ENCODE results near the gene CADPS2.
"Not testable (repeated sequence)": the region's sequence is repeated elsewhere in the genome, so short reads cannot be mapped to it uniquely, and the experiment has no call there.

The CADPS2 gene

DNA sequence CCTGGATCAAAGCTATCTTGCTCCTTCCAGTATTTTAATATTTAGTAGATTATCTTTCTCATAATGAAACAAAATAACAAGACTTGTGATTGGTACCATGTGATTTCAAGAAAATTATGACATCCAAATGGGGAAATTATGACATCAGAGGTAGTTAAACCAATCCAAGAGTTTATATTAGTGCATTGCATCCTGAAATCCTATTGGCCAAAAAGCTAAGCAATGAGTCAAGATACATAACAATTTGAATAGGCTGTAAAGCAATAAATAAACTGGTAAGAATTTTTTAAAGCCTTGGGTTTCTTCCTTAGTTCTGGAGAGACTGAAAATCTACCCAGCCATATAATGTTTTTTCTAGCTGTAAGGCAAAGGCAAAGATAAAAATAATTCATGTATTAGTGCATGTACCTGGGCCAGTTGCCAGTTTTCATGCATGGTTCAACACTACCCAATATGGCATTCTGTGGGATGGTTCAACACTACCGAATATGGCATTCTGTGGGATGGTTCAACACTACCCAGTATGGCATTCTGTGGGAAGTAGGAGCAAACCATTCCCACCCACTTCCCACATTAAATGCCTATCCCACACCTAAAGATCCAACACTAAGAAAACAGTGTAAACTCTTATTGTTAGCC is 183.3 kb downstream of the CADPS2 start, which contains the start of gene RNF148:
Gene RNF148, minus strand, starts transcription at position 51 of the 639 bp plus-strand sequence. CDS start 172 bp downstream, outside the sequence.
- no peak for DNase-seq

DNA sequence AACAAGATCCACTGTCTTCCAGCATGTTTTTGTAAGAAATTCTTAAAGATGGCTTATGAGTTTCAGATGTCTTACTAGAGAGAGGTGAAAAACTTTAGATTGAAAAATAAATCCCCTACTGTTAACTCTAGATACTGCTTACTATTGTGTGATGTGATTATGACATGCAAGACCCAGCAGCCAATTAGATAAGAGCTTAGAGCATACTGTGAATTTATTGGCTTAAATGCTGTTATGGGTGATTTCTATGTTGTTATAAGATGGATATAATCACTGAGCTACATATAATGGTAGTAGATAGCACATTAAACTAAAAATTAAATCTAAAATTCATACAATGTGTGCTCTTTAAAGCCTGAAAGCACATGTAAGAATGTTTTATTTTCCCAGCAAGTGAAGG is 187.2 kb downstream of the CADPS2 start, which contains the start of gene RNF133:
Gene RNF133, minus strand, starts transcription at position 101 of the 400 bp plus-strand sequence. CDS start 199 bp downstream, outside the sequence.
- DNase-seq = no peak

DNA sequence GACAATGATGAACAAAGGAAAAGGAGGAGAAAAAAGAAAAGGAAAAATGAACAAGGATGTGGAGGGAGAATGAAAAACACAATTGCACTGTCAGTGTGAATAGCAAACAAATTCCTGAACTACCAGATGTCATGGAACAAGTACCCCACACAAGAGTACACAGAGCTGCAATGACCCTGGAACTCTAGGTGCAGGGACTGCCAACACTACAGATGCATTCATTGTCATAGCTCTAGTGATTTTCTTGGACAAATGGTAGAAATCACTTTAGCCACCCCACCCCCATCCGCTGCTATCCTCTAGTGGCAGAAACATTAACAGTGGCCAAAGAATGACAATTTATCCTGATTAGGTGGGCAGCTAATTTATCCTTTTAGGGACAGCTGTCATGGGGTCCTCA is 190.4 kb downstream of the CADPS2 start:
- DNase-seq = no peak

DNA sequence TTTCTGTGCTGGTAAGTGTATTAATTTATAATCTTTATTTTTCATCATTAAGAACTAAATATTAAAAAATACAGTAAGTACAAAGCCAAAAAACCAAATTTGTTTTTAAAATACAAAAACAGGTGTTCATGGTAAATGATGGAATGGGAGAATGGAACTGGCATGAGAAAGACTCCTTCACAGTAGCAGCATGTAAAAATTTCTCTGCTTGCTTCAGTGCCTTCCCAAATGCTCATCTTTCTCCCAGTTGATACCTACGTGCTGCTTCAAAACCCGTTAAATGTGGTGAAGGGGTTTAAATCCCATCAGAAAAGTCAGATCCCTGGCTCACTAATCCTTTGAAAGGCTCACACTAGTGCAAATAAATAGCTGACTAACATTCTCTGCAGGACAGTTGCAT is 191.6 kb downstream of the CADPS2 start:
- DNase-seq = no peak

DNA sequence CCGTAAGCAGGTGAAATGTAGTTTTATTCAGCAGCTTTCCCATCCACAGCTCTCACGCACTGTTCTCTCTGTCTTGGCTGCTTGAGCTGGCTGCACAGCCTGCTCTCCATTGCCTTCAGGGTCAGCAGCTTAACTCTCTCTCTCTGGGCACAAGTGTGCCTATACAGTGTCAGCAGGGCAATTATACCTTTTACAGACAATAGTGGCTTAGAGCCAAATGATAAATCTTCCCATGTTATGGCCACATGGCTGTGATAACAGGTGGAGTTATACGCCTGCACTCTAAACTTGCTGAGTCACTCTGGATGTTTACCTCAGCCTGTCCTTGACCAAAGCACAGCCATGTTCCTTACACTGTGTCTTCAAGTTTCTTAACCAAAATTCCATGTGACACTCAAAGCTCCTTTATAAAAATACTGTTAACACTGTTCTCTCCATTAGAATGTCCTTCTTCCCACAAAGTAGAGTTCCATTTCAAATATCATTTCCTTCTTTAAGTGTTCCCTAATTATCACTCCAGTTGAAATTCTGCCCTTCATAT is 193.4 kb downstream of the CADPS2 start:
- DNase-seq = no peak

DNA sequence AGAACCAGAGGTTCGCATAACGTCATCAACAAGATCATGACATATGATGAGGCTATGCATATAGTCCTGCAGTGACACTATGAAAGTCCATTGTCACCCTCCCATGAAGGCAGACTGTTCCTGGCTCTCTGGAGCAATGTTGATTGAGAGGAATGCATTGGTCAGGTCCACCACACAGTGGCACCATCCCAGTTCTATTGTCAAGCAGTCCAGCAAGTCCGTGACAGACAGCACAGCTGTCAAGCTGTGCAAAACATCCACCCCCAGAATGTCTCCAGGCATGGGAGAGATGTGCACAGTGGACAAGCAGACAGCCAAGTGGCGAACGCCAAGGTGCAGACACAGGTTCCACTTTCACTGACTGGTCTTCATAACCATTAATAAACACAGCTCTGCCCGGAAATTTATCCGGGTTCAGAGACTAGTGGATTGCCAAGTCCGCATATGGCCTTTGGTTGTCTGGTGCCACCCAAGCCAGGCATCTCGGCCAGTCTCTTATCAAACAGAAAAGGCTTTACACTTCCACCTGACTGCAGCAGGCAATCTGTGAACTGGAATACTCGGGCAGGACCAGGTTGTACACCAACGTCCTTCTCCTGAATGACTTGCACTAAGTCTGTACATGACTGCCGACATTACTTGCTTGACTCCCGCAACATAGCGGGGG is 194.6 kb downstream of the CADPS2 start:
- DNase-seq = no peak

DNA sequence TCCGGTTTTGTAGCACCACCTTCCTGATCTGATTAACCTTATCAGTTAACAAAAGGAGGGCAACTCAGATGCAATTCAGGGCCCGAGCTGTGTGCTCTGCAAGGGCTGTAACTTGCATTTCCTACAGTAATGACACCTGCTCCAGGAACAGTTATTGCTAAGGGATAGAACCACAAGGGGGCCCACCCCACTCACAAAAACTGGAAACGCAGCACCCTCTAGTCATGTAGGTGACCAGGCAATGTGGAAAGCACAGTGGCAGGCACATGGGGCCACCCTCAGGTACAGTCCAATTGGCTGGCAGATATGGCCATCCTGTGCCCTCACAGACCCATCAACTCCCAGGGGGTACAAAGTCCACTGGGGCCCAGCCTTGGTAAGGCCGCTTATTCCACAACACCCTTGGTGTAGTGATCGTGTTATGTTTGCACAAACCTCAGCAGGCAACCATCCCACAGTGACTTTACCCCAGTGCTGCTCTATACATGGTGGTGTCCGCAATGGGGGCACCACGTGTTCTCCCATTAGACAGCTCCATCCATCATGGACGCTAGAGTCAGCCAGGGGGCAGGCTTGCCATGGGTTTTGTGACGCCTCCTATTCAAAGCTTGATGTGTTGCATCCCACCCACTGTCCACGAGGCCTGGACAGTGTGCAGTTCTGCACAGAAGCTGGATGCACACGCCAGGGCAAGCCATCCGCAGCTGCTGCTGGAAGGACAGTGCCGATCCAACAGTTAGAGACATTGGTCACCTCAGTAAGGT is 196.7 kb downstream of the CADPS2 start:
- no peak for DNase-seq

DNA sequence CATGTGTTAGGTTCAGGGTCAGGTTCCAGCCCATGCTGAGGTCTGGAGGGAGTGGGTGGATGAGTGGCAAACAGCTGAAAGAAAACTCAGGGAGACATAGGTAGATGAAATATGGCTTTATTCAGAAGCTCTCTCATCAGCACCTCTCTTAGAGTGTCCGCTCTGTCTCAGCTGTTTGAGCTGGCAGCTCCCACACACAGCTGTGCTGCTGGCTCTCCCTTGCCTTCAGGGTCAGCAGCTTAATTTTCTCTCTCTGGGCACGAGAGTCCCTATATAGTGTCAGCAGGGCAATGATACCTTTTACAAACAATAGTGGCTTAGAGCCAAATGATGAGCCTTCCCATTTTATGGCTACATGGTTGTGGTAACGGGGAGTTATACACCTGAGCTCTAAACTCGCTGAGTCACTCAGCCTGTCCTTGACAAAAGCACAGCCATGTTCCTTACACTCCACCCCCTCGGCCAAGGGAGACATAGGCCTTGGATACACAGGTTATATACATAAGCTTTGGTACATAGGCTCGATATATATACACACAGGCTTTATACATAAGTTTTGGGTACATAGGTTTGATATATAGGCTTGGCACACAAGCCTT is 197.8 kb downstream of the CADPS2 start:
- no peak for DNase-seq

DNA sequence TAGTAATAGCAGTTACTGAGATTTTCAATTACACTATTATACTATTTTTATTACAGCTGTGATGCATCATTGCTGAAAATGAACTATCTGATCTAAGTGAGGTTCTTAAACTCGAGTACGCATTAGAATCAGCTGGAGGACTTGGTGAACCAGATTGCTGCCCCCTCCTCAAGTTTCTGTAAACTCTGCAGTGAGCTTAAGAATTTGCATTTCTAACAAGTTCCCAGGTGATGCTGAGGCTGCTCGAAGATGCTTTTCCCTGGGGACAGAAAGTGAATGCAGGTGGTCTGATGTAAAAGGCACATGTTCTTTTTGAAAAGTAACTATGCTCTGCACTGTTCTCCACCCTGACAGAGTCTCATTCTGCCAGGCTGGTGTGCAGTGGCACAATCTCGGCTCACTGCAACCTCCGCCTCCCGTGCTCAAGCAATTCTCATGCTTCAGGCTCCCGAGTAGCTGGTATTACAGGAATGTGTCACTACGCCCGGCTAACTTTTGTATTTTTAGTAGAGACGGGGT is 199.8 kb downstream of the CADPS2 start:
- no peak for DNase-seq

DNA sequence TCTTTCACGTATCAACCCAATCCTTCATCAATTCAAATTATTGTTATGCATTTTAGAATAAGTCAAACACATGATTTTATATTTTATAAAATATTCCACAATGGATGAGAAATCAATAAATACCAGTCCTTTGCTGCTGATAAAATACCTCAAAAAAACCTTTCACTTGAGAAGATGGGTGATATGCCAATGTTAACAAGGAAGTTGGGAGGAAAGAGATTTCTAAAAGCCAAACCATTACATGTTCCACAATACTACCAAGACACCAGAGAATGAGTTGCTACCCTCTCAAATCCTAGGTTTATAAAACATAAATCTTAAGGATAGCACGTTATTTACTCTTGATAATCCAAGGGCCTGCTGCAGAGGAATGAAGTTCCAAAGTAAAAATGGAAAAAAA is 201.8 kb downstream of the CADPS2 start:
- DNase-seq = no peak

DNA sequence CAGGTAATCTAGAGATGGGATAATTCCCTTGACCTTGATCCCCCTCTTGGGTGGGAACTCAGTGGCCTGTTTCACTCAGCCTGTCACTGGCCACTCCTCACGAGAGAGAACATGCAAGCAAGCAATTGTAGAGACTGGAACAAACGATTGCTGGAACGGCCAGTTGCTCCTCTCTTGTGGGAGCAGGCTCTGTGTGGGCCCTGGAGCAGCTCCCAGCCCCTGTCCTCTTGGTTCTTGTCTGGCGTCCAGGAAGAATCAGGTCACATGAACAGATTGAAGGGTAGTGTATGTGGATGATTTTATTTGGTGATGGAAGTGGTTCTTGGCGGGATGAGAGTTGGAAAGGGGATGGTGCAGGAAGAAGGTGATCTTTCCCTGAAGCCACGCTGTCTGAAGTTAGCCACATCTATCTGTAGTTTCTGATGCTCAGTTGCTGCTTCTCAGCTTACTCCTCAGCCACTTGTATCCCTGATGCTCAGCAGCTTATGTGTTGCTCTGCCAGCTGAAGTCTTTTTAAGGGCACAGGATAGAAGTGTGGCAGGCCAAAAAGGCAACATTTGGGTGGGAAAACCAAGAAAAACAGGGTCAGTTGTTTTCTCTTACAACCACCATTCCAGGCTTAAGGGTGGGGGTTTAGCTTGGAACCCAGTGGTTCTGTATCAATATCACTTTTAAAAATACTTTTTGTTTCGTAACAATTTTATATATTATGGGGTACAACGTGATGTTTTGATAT is 203.3 kb downstream of the CADPS2 start:
- no peak for DNase-seq

DNA sequence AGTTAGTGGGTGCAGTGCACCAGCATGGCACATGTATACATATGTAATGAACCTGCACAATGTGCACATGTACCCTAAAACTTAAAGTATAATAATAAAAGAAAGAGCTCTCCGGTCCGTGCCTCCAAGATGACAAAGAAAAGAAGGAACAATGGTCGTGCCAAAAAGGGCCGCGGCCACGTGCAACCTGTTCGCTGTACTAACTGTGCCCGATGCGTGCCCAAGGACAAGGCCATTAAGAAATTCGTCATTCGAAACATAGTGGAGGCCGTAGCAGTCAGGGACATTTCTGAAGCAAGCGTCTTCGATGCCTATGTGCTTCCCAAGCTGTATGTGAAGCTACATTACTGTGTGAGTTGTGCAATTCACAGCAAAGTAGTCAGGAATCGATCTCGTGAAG is 205.1 kb downstream of the CADPS2 start:
- DNase-seq = not testable (repeated sequence)

DNA sequence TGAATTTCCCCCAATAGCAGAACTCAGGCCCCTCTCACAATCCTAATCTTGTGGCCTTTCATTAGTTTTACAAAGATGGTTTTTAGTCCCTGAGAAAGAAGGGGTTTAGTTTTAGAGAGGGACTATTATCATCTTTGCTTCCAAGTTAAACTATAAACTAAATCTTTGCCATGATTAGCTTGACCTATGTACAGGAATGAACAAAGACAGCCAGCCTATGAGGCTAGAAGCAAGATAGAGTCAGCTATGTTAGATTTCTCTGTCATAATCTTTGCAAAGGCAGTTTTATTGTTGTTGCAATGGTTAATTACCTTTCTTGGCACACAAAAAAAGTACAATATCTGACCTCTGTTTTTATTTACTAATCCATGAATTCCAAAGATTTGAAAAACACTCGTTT is 206.4 kb downstream of the CADPS2 start:
- DNase-seq = no peak

DNA sequence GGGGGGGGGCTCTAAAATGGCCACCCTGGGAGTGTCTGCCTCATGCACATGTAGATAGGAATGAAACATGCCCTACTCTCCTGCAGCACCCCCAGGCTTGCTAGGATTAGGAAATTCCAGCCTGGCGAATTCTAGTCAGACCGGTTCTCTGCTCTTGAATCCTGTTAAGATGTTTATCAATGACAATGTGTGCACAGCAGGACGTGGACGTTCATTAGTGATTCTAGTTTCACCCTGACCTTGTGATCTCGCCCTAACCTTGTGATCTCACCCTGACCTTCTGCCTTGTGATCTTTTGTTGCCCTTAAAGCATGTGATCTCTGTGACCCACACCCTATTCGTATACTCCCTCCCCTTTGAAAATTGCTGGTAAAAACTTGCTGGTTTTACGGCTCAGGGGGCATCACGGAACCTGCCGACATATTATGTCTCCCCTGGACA is 207.0 kb downstream of the CADPS2 start:
- DNase-seq = not testable (repeated sequence)

DNA sequence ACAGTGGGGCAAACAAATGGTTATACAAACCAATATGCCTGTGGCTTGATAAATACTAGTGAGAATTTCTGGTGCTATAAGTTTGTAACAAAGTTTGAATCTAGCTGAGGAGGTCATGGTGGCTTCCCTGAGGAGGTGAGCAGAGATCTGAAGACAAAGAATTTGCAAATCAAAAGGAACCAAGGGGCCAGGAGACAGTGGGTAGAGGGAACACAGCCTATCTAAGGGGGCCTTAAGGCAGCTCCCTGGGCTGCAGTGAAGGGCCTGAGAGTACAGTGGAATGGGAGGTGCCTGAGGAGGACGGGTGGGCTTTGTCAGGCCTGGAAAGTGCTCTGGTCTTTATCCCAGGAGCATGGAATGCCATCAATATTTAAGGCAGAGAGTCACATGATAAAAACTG is 209.1 kb downstream of the CADPS2 start:
- DNase-seq = no peak

DNA sequence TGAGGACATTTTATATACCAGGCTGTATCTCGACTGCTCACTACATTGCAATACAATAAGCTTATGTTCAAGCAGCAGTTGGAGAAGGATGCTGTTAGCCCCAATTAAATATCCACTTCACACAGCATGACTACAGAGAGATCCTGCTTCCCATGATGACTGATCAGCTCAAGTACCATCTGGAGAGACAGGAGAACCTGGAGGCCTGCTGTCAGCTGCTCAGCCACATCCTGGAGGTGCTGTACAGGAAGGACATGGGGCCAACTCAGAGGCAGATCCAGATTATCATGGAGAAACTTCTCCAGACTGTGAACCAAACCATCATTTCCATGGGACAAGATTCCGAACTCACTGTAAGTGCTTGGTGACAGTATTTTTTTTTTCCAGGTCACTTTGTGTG is 209.8 kb downstream of the CADPS2 start:
- DNase-seq = no peak

DNA sequence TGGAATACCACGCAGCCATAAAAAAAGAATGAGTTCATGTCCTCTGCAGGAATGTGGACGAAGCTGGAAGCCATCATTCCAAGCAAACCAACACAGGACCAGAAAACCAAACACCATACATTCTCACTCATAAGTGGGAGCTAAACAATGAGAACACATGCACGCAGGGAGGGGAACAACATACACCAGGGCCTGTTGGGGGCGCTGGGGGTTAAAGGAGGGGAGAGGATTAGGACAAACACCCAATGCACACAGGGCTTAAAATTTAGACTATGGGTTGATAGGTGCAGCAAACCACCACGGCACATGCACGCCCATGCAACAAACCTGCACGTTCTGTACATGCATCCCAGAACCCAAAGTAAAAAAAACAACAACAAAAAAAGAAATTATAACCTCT is 210.6 kb downstream of the CADPS2 start:
- DNase-seq = no peak

DNA sequence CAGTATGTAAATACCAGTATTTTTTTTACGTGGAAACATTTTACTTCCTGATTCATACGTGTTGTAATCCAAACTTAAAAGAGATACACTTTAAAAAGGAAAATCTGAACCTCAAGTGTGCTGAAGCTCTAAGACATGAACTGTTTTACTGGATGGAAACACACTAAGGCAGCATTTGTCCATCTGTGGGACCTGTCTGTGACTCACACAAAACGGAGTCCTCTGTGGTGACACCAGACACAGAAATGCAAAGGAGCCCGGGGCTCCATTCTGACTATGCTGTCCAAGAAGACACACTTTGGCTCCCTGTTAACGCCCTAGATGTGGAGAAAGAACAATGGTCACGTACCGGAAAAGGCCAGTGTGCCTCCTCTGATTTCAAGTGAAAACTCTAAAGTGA is 211.2 kb downstream of the CADPS2 start:
- DNase-seq = no peak

DNA sequence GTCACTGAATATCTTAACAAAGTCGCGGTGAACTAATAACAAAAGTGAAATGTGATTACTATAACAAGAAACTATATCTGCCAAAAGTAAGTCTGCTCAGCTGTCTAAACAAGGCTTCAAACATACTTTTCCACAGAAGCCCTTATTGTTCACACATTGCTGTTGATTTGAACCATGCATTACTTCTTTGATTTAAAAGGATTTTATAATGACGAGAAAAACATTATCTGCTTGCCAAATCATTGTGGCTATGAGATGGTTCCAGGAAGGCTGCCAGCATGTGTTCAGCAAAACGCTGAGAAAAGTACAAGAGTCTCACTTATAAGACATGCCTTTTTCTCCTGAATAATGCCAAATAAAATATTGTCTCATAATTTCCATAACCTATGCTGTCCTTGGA is 211.8 kb downstream of the CADPS2 start:
- DNase-seq = no peak

DNA sequence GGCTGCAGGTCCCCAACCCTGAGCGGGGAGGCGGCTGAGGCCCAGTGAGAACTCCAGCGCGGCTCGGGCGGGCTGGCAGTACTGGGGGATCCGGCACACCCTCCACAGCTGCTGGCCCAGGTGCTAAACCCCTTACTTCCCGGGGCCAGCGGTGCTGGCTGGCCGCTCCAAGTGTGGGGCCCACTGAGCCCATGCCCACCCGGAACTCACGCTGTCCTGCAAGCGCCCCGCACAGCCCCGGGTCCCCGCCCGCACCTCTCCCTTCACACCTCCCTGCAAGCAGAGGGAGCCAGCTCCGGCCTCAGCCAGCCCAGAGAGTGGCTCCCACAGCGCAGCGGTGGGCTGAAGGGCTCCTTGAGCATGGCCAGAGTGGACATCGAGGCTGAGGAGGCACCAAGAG is 212.3 kb downstream of the CADPS2 start:
- DNase-seq = no peak

DNA sequence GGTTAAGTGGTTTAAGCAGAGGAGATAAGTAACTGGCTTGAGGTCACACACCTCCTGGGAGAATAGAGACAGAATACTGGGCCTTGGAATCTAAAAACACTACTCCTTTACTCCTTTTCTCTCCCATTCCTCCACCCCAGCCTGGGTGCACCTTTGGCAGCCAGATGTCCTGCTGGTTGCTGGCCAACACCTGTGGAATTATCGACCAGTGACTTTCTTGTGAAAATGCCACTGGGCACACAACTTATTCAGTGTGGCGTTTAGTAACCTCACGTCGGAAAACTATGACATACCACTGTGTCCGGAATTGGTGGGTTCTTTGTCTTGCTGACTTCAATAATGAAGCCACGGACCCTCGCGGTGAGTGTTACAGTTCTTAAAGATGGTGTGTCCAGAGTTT is 213.7 kb downstream of the CADPS2 start:
- DNase-seq = no peak

DNA sequence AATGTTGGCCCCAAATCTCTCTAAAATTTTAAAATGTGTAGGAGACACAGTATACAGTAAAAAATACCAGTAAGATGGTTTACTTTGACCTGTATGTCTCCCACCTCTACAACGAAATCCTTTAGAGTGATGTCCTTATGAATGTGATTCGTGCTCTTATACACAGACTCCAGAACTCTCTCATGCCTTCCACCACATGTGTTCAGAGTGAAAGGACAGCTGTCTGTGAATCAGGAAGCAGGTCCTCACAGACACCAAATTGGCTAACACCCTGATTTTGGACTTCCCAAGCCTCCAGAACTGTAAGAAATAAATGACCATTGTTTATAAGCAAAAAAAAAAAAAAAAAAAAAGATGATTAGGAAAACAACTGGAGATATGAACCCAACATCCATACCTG is 222.5 kb downstream of the CADPS2 start:
- no peak for DNase-seq
